Natural killer cell (primary cell): ENCODE measurements around the gene FAM107B. TPM values are rescaled to one million over a fixed set of nuclear protein-coding genes. Genes with fewer than 3 reads are reported as not detected.
A peak's percentile ranks its signal among the peaks of the same experiment; 100 is the strongest.

Experiments used
- ATAC-seq, 3 donors: fragments of 150-1000 bp in 2 of 3; fragments of 200-7000 bp in 1 of 3; cut with Tn5 transposase; 1 replicate in 1 of 3; 2 replicates in 2 of 3; pipeline ENCODE4 v1.10.0; 2021; ENCODE audit warnings: mild to moderate bottlenecking in 2 of 3, moderate library complexity in 2 of 3
- DNase-seq, 2 donors: peaks; one replicate each; pipeline versions ENCODE4 v3.0.0 to v3.0.0-alpha.2; 2013 to 2021; ENCODE audit warnings: mixed read lengths in 1 of 2
- H3K27ac ChIP-seq: one replicate; pipeline ENCODE4 v1.5.1; 2013; ENCODE audit warnings: mild to moderate bottlenecking, low read length
- H3K27me3 ChIP-seq: one replicate; pipeline ENCODE4 v1.6.1; 2013; ENCODE audit warnings: low read length; ENCODE audit not compliant: control insufficient read depth, insufficient read depth
- H3K36me3 ChIP-seq: one replicate; pipeline ENCODE4 v1.6.1; 2013; ENCODE audit warnings: low read length; ENCODE audit not compliant: control insufficient read depth, insufficient read depth
- H3K4me1 ChIP-seq: one replicate; pipeline ENCODE4 v1.6.1; 2013; ENCODE audit warnings: low read length; ENCODE audit not compliant: control insufficient read depth, insufficient read depth
- H3K4me3 ChIP-seq: one replicate; pipeline ENCODE4 v1.5.1; 2013; ENCODE audit warnings: low read length
- H3K9me3 ChIP-seq: one replicate; pipeline ENCODE4 v1.6.1; 2013; ENCODE audit warnings: low read length; ENCODE audit not compliant: control insufficient read depth, insufficient read depth
- H3K27ac Mint-ChIP-seq, 2 donors: one replicate each; pipeline ENCODE4 v1.8.0; 2022; ENCODE audit warnings: mild to moderate bottlenecking in 2 of 2, mixed read lengths in 2 of 2, moderate library complexity in 1 of 2
- H3K27me3 Mint-ChIP-seq, 2 donors: one replicate each; pipeline ENCODE4 v1.8.0; 2022; ENCODE audit warnings: low read depth in 2 of 2, mixed read lengths in 2 of 2
- H3K36me3 Mint-ChIP-seq: one replicate; pipeline ENCODE4 v1.8.0; 2022; ENCODE audit warnings: mixed read lengths
- H3K4me1 Mint-ChIP-seq, 2 donors: one replicate each; pipeline ENCODE4 v1.8.0; 2022; ENCODE audit warnings: mixed read lengths in 2 of 2
- H3K4me3 Mint-ChIP-seq: one replicate; pipeline ENCODE4 v1.8.0; 2022; ENCODE audit warnings: mild to moderate bottlenecking, moderate library complexity, mixed read lengths
- H3K9me3 Mint-ChIP-seq, 2 donors: one replicate each; pipeline ENCODE4 v1.8.0; 2022; ENCODE audit warnings: mixed read lengths in 2 of 2
- WGBS: methylation state at CpG from one replicate; pipeline ENCODE4 v1.1.7; 2013; ENCODE audit warnings: missing lambda C conversion rate; ENCODE audit not compliant: insufficient coverage; 5-methylcytosine and 5-hydroxymethylcytosine counted together
- intact Hi-C: fragments of 100-400 bp; cut with micrococcal nuclease; formaldehyde crosslinking; loops from one replicate; pipeline ENCODE4 v1.14.2; 2022
- total RNA-seq, 4 donors: library from RNA; stranded (reverse); fragments of 120-200 nt in 1 of 4; gene quantifications; one replicate each; pipeline versions ENCODE4 v1.2.3 to v1.2.4, GENCODE V29; 2013 to 2022
- TF ChIP-seq, protein P1 (sequence below): fragments of 200-600 bp; IDR thresholded peaks from one replicate; pipeline ENCODE4 v1.8.0; 2022; ENCODE audit warnings: antibody characterized with exemption

Gene FAM107B
- total RNA-seq, 3 donors from 2014 or later (not counting 1 experiment from before 2014, with no cell fraction given): 165 to 226 (median 224) TPM

DNA sequence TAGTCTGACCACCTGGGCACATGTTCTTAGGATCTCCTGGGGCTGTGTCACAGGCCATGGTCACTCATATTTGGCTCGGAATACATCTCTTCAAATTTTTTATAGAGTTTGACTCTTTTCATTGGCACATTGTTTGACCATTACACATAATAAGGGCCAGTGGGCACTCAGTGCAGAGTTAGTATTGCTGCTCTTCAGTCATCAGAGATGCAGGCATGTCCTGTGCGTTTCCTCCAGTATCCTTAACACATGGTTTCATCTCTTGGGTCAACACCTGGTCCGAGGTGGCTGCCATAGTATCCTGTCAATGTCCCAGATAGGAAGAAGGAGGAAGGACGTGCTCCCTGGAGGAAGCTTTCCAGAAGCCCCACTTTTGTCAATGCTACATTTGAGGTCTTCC is 125.0 kb downstream of the FAM107B start:
- WGBS: 97% methylated on average over 4 of the region's 4 CpGs
- Histone ChIP-seq H3K27ac (peak overlapping the region; percentile 96), H3K4me1 (peaks cover 37% of the 10 kb centered on the region), H3K4me3 (no peak overlapping the region), H3K9me3 (no peaks in the 10 kb centered on the region), H3K36me3 (no peaks in the 10 kb centered on the region), H3K27me3 (no peaks in the 10 kb centered on the region)
- peaks cover 38 to 42% of the 10 kb centered on the region in 2 donors for H3K4me1 Mint-ChIP-seq
- TF ChIP-seq, protein P1, sequence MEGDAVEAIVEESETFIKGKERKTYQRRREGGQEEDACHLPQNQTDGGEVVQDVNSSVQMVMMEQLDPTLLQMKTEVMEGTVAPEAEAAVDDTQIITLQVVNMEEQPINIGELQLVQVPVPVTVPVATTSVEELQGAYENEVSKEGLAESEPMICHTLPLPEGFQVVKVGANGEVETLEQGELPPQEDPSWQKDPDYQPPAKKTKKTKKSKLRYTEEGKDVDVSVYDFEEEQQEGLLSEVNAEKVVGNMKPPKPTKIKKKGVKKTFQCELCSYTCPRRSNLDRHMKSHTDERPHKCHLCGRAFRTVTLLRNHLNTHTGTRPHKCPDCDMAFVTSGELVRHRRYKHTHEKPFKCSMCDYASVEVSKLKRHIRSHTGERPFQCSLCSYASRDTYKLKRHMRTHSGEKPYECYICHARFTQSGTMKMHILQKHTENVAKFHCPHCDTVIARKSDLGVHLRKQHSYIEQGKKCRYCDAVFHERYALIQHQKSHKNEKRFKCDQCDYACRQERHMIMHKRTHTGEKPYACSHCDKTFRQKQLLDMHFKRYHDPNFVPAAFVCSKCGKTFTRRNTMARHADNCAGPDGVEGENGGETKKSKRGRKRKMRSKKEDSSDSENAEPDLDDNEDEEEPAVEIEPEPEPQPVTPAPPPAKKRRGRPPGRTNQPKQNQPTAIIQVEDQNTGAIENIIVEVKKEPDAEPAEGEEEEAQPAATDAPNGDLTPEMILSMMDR: no peak
- H3K27ac Mint-ChIP-seq: peak overlapping the region; percentile 94 to 96
- no peaks in the 10 kb centered on the region for H3K27me3 Mint-ChIP-seq
- intact Hi-C loops: loop anchor here (5.0 to 10.0 kb wide), 4 partner anchors 47 to 105 kb away; no protein-coding TSS in a partner anchor
- no peak for DNase-seq
- ATAC-seq: no peak
- H3K36me3 Mint-ChIP-seq: no peaks in the 10 kb centered on the region
- H3K4me3 Mint-ChIP-seq: no peak overlapping the region
- no peaks in the 10 kb centered on the region for H3K9me3 Mint-ChIP-seq

DNA sequence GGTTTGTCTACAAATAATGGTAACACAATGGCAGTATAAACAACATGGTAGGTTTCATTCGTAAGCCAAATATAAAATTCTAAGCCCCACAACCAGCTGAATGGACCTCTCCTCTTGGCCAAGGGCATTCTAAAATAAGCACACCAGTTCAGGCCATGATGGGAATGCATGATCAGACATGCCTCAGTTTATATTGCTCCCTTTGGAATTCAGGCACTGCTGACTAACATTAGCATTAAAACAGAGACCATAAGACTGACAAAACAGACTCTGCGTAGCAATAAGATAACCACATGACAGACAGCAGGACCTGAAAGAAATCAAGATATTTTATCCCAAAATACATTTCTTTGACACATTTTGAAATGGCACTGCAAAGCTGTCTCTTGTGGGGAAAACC is 125.8 kb downstream of the FAM107B start:
- ATAC-seq (no peak), DNase-seq (no peak)
- H3K4me1 ChIP-seq: peaks cover 36% of the 10 kb centered on the region
- Mint-ChIP-seq H3K4me1 (peaks cover 30 to 34% of the 10 kb centered on the region in 2 donors), H3K9me3 (no peaks in the 10 kb centered on the region), H3K27ac (peak overlapping the region; percentile 94 to 96), H3K36me3 (no peaks in the 10 kb centered on the region), H3K4me3 (peak overlapping the region; percentile 76), H3K27me3 (no peaks in the 10 kb centered on the region)
- H3K36me3 ChIP-seq: no peaks in the 10 kb centered on the region
- no peaks in the 10 kb centered on the region for H3K9me3 ChIP-seq
- TF ChIP-seq, protein P1: no peak
- WGBS: 86% methylated on average over 2 of the region's 2 CpGs
- intact Hi-C loops: loop anchor here (1.0 to 5.0 kb wide), 4 partner anchors 10 to 87 kb away; no protein-coding TSS in a partner anchor
- H3K27ac ChIP-seq: peak overlapping the region; percentile 96
- no peak overlapping the region for H3K4me3 ChIP-seq
- H3K27me3 ChIP-seq: no peaks in the 10 kb centered on the region

DNA sequence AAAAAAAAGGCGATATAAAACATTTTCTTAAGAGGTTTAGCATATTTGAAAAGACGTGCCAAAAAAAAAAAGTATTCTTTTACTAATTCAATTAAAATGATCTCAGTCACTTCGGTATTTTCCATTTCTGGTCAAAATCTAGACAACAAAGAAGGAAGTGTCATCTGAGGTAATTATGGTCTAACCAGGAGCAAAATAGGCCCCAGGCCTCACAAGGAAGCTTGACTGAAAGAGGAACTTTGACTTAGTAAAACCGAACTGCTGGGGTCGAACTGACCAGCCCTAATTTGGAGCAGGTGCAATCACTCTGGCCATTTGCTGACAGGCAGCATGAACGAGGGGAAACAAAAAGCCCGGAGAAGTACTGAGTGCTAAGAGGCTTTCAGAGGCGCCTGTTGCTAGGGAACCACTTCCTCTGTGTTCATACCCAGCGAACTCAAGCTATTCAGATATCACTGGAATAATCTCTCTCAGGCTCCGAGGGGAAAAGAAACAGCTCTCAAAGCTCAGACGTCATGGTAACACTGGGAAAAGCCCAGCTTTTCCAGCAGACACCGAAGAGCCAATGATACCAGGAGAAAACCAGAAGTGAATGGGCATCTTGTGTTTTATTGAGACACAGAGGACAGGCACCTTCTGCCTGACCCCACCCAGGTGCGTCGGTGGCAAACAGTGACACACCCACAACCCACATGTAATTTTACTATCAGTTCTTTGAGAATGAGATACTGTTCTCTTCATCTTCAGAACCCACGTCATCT is 126.5 kb downstream of the FAM107B start:
- WGBS: 3% methylated on average over 12 of the region's 15 CpGs
- peak overlapping the region; percentile 76 for H3K4me3 Mint-ChIP-seq
- peak overlapping the region; percentile 6 for H3K4me3 ChIP-seq
- H3K9me3 ChIP-seq: no peaks in the 10 kb centered on the region
- DNase-seq (peak; percentile 57 to 90), ATAC-seq (peak; percentile 85 to 90 (median 87))
- H3K27me3 ChIP-seq: no peaks in the 10 kb centered on the region
- peak overlapping the region; percentile 96 for H3K27ac ChIP-seq
- intact Hi-C loops: loop anchor here (1.0 to 5.0 kb wide), 4 partner anchors 11 to 86 kb away; no protein-coding TSS in a partner anchor
- TF ChIP-seq, protein P1: no peak
- no peaks in the 10 kb centered on the region for H3K27me3 Mint-ChIP-seq
- no peaks in the 10 kb centered on the region for H3K36me3 ChIP-seq
- peaks cover 29% of the 10 kb centered on the region for H3K4me1 ChIP-seq
- H3K36me3 Mint-ChIP-seq: no peaks in the 10 kb centered on the region
- H3K9me3 Mint-ChIP-seq: no peaks in the 10 kb centered on the region
- H3K27ac Mint-ChIP-seq: peak overlapping the region; percentile 94 to 96
- H3K4me1 Mint-ChIP-seq: peaks cover 24 to 27% of the 10 kb centered on the region in 2 donors
